Upper lobe of right lung (tissue), 1 donor: ENCODE measurements around the gene HS3ST1. TPM values are rescaled to one million over a fixed set of nuclear protein-coding genes. Genes with fewer than 3 reads are reported as not detected.

Experiments
- ATAC-seq: fragments of 200-7000 bp; cut with Tn5 transposase; one replicate; pipeline ENCODE4 v1.9.1; 2020; ENCODE audit warnings: mild to moderate bottlenecking, moderate library complexity
- DNase-seq: peaks from one replicate; pipeline ENCODE4 v3.0.0-alpha.2; 2020
- H3K27ac ChIP-seq: fragments of 200-600 bp; one replicate; pipeline ENCODE4 v1.8.0; 2022
- H3K27me3 ChIP-seq: fragments of 200-600 bp; one replicate; pipeline ENCODE4 v1.8.0; 2022; ENCODE audit warnings: mild to moderate bottlenecking
- H3K36me3 ChIP-seq: fragments of 200-600 bp; one replicate; pipeline ENCODE4 v1.8.0; 2022
- H3K4me1 ChIP-seq: fragments of 200-600 bp; one replicate; pipeline ENCODE4 v1.8.0; 2022
- H3K4me3 ChIP-seq: fragments of 200-600 bp; one replicate; pipeline ENCODE4 v1.8.0; 2022; ENCODE audit warnings: mild to moderate bottlenecking
- H3K9me3 ChIP-seq: fragments of 200-600 bp; one replicate; pipeline ENCODE4 v1.8.0; 2022
- CTCF ChIP-seq: fragments of 200-600 bp; IDR thresholded peaks from one replicate; pipeline ENCODE4 v1.8.0; 2022; ENCODE audit warnings: antibody characterized with exemption
- intact Hi-C: fragments of 100-400 bp; cut with DNase I; formaldehyde crosslinking; loops from one replicate; pipeline ENCODE4 v1.11.0; 2022
- total RNA-seq: library from RNA; stranded (reverse); fragmentation: NEBNext Ultra II Directional; extraction: Animal tissue kit (Norgen Biotek cat#: 25700); gene quantifications from one replicate; pipeline ENCODE4 v1.2.1, GENCODE V29; 2021
- donor health status: DM: no; HTN: yes; CAD: no; lungs with severe emphysema.

HS3ST1 gene
- total RNA-seq, 1 donor from 2014 or later, result 1.5 TPM

GRCh38 chr4:11471046-11471441, 42.4 kb upstream of the HS3ST1 start:
- Histone ChIP-seq H3K27ac (no peak overlapping the region), H3K36me3 (no peaks in the 10 kb centered on the region), H3K9me3 (no peaks in the 10 kb centered on the region), H3K27me3 (no peaks in the 10 kb centered on the region), H3K4me1 (peaks cover 4% of the 10 kb centered on the region), H3K4me3 (no peak overlapping the region)
- ATAC-seq (no peak), DNase-seq (no peak)
- intact Hi-C loops, result no loop called here
- no peak for TF ChIP-seq CTCF

GRCh38 chr4:11470438-11471045, 41.8 kb upstream of the HS3ST1 start:
- ATAC-seq, result no peak
- no peaks in the 10 kb centered on the region for H3K36me3 ChIP-seq
- no peaks in the 10 kb centered on the region for H3K27me3 ChIP-seq
- intact Hi-C loops, result no loop called here
- no peak overlapping the region for H3K27ac ChIP-seq
- no peak for TF ChIP-seq CTCF
- no peaks in the 10 kb centered on the region for H3K9me3 ChIP-seq
- no peak overlapping the region for H3K4me3 ChIP-seq
- no peak for DNase-seq
- H3K4me1 ChIP-seq, result peaks cover 4% of the 10 kb centered on the region

- Histone ChIP-seq H3K4me1 (peaks cover 4% of the 10 kb centered on the region), H3K36me3 (no peaks in the 10 kb centered on the region), H3K9me3 (no peaks in the 10 kb centered on the region), H3K4me3 (no peak overlapping the region), H3K27ac (no peak overlapping the region), H3K27me3 (no peaks in the 10 kb centered on the region)
- ATAC-seq (no peak), DNase-seq (no peak)
- no peak for TF ChIP-seq CTCF
- intact Hi-C loops, result no loop called here
Observed at GRCh38 chr4:11469650-11470437, 41.1 kb upstream of the HS3ST1 start.

GRCh38 chr4:11468901-11469300, 40.2 kb upstream of the HS3ST1 start:
- no peaks in the 10 kb centered on the region for H3K36me3 ChIP-seq
- DNase-seq (no peak), ATAC-seq (peak; percentile 75)
- no peaks in the 10 kb centered on the region for H3K9me3 ChIP-seq
- H3K4me3 ChIP-seq, result no peak overlapping the region
- no peak for TF ChIP-seq CTCF
- no peak overlapping the region for H3K27ac ChIP-seq
- intact Hi-C loops, result no loop called here
- H3K4me1 ChIP-seq, result peaks cover 4% of the 10 kb centered on the region
- no peaks in the 10 kb centered on the region for H3K27me3 ChIP-seq

GRCh38 chr4:11467931-11468330, 39.2 kb upstream of the HS3ST1 start:
- no peak for TF ChIP-seq CTCF
- peaks cover 4% of the 10 kb centered on the region for H3K4me1 ChIP-seq
- intact Hi-C loops, result no loop called here
- ATAC-seq (no peak), DNase-seq (no peak)
- H3K9me3 ChIP-seq, result no peaks in the 10 kb centered on the region
- no peaks in the 10 kb centered on the region for H3K36me3 ChIP-seq
- H3K4me3 ChIP-seq, result no peak overlapping the region
- no peak overlapping the region for H3K27ac ChIP-seq
- H3K27me3 ChIP-seq, result no peaks in the 10 kb centered on the region
